GM21423 (cell line): ENCODE measurements around the gene CRELD2.

Experiments used
- ATAC-seq: cut with Tn5 transposase; IDR thresholded peaks from one replicate; pipeline ENCODE4 v1.9.1; 2021; ENCODE audit warnings: mild to moderate bottlenecking, moderate library complexity; ENCODE audit not compliant: unreplicated experiment

CRELD2 gene

DNA sequence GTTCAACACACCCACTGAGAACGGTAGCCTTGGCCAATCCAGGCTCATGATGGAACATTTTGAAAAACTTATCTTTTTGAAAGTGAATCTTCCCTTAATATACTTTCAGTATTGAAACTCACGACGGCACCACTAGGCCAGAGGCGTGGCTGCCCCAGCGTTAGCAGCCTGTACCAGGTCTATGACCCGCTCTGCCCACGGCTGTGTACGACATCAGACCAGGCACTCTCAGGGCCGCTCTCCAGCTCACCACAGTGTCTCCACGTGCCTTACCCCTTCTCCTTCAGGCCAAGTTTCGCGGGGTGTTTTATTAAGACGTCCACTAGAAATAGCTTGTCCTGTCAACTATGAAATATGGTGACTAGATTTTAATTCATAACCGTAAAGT lies 31.4 kb upstream of the CRELD2 start:
- no peak for ATAC-seq

DNA sequence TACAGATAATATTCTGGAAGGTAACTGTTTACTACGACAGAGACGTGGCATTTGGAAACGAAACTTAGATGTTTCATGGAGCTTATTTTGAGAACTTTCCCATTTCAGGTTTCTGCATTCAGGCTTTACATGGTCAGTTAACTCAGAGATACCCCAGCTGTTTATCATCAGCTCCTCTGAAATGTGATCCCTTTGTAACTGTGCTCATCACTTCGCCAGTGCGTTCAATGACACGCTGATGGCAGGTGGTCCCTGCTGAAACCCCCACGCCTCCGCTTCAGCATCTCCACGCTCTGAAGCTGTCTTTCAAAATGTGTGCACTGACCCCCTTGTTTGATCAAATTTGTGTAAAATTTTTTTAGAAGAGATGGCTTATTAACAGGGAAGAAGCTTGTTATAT lies 30.7 kb upstream of the CRELD2 start:
- no peak for ATAC-seq

DNA sequence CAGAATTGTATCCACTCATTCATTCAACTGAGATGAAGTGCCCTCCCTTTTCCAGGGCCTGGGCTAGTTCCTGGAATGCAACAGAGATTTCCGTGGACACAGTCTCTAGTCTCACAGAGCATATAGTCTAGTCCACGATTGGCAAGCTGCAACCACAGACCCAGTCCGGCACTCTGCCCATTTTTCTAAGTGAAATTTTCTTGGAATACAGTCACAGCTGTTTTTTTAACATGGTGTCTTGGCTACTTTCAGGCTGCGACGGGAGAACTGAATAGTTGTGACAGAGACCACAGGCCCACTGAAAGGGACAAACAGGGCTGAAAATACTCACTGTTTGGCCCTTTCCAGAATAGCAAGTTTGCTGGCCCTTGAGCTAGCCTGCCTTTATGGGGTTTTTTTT lies 29.4 kb upstream of the CRELD2 start:
- no peak for ATAC-seq

GRCh38 chr22:49892226-49892899 lies 26.1 kb upstream of the CRELD2 start:
- no peak for ATAC-seq

DNA sequence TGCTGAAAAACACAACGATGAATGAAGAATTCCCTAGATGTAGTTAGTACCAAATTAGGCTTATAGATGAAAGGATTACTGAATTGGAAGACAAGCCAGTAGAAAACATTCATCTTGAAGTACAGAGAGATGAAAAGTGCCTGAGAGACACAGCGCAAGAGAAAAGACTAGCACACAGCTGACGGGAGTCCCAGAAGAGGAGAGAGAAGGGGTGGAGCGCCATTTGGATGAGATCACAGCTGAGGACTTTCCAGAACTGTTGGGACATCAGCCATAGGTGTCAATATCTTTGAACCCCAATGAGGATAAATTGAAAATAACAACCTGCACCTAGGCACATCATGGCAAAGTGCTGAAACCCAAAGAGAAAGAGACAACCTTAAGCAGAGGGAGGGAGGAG lies 25.4 kb upstream of the CRELD2 start:
- no peak for ATAC-seq

GRCh38 chr22:49894322-49895054 lies 23.9 kb upstream of the CRELD2 start:
- ATAC-seq, result no peak

- no peak for ATAC-seq
These were observed 22.2 kb upstream of the CRELD2 start for GRCh38 chr22:49896201-49896600.

DNA sequence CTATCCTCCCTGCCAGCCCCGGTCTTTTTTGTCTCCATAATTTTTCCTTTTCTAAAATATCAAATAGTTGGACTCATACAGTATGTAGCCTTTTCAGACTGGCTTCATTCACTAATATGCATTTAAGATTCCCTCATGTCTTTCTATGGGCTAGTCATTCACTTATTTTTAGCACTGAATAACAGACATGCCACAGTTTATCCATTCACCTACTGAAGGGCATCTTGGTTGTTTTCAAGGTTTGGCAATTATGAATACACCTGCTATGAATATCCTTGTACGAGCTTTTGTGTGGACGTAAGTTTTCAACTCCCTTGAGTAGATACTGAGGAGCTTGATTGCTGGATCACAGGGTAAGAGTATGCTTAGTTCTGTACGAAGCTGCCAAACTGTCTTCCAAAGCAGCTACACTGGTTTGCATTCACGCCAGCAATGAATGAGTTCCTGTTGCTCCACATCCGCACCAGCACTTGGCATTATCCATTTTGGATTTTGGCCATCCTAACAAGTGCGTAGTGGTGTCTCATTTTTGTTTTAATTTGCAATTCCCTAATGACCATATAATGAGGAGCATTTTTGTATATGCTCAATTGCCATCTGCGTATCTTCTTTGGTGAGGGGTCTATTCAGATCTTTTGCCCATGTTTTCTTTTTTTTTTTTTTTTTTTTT lies 21.3 kb upstream of the CRELD2 start:
- ATAC-seq, result no peak

- no peak for ATAC-seq
These were observed 18.9 kb upstream of the CRELD2 start for GRCh38 chr22:49899530-49899929.

GRCh38 chr22:49900441-49901230 lies 17.8 kb upstream of the CRELD2 start:
- ATAC-seq, result no peak

DNA sequence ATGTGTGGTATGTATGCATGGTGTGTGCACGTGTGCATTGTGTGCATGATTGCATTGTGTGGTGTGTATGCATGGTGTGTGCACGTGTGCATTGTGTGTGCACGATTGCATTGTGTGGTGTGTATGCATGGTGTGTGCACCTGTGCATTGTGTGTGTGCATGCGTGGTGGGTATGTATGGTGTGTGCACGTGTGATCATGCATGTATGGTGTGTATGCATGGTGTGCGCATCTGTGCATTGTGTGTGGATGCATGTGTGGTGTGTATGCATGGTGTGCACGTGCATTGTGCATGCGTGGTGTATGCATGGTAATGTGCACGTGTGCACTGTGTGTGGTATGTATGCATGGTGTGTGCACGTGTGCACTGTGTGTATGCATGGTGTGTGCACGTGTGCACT lies 17.0 kb upstream of the CRELD2 start:
- ATAC-seq, result no peak

- no peak for ATAC-seq
These were observed 15.0 kb upstream of the CRELD2 start for GRCh38 chr22:49903322-49904039.

GRCh38 chr22:49904040-49904369 lies 14.4 kb upstream of the CRELD2 start:
- ATAC-seq, result no peak

DNA sequence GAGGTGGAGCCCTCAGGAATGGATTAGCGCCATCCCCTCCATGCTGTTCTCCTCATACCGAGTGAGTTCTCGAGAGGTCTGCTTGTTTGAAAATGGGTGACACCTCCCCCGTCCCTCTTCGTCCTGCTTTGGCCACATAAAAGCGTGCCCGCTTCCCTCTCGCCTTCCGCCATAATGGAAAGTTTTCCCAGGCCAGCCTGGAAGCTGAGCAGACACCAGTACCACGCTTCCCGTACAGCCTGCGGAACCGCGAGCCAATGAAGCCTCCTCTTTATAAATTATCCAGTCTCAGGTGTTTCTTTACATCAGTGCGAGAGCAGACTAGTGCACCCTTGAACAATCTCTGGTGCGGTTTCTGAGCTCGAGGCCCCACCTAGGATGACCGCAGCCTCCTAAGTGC lies 13.0 kb upstream of the CRELD2 start:
- no peak for ATAC-seq

DNA sequence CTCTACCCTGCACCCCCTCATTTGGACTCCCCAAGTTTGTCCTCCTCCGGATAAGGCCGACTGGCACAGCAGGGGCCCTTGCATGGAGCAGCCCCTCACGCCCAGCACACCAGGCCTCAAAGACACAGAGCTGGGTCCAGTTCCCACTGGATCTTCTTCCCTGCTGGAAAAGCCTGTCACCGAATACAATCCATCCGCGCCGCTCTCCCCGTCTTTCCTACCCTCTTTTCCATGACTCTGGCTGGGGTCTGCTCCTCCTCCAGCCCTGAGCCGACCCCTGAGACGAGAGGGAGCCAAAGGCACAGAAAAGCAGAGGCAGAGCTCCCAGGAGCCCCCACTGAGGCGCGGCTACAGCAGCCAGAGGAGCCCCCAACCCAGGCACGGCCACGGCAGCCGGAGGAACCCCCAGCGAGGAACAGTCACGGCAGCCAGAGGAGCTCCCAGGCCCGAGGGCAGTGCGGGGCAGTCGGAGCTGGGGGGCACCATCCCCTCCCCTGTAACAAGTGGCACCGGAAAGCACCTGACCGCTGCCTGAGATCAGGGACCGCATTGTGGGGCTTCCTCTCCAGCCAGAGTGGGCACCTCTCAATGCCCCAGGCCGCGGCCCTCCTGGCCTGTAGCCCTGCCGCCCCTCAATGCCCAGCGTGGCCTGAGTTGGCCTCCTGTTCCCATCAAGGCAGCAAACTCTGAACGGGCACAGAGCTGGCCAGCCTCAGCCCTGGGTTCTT lies 12.2 kb upstream of the CRELD2 start:
- ATAC-seq, result no peak

- no peak for ATAC-seq
These were observed 11.6 kb upstream of the CRELD2 start for GRCh38 chr22:49906799-49907290.

DNA sequence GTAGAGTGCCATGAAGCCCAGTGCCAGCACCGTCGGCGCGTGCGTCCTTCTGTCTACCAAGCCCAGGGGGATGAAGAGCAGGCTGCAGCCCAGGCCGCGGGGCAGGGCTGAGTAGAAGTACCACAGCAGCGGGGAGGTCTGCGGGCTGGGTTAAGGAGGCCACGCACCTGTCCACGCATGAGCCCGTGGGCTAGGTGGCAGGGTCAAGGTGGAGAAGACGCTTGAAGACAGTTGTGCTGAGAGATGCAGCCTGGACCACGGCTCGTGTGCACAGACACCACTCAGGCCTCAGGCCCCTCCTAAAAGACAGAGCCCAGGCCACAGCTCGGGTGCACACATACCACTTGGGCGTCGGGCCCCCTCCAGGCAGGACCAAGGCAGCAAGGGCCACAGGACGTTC lies 10.6 kb upstream of the CRELD2 start:
- ATAC-seq, result no peak

DNA sequence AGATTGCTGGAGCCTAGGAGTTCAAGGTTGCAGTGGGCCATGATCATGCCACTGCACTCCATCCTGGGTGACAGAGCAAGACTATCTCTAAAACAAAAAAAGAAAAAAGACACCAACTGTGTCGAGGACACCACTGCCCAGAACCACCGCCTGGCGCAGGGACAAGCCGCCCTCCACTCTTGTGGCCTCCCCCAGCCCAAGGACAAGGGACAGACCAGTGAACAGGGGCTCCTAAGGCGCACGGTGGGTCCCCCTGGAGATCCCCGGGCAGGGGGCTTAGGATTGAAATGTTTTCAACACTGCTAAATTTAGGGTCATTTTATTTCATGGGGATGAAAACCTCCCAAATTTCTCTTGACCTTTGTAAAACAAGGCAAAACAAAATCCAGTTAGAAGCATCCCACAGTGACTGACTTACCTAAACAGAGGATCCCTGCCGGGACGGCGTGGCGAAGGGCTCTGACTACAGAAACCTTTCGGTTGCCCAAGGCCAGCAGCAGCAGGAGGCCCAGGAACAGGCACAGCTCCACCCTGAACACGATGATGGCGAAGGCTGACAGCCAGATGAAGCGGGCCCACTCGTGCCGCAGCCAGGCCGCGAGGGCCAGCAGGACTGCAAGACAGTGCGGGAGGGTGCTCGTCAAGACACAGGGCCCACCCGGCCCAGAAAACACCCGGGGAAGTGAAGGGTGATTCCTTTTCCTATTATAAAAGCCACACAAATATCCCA lies 8.8 kb upstream of the CRELD2 start:
- no peak for ATAC-seq
